ENCODE results near the gene TNFRSF14. TPM values are rescaled to one million over a fixed set of nuclear protein-coding genes. Genes with fewer than 3 reads are reported as not detected.
A peak's percentile ranks its signal among the peaks of the same experiment; 100 is the strongest.

Gene TNFRSF14
- total RNA-seq, 2 experiments from 2014 or later, result 15.7 to 18.5 TPM

DNA sequence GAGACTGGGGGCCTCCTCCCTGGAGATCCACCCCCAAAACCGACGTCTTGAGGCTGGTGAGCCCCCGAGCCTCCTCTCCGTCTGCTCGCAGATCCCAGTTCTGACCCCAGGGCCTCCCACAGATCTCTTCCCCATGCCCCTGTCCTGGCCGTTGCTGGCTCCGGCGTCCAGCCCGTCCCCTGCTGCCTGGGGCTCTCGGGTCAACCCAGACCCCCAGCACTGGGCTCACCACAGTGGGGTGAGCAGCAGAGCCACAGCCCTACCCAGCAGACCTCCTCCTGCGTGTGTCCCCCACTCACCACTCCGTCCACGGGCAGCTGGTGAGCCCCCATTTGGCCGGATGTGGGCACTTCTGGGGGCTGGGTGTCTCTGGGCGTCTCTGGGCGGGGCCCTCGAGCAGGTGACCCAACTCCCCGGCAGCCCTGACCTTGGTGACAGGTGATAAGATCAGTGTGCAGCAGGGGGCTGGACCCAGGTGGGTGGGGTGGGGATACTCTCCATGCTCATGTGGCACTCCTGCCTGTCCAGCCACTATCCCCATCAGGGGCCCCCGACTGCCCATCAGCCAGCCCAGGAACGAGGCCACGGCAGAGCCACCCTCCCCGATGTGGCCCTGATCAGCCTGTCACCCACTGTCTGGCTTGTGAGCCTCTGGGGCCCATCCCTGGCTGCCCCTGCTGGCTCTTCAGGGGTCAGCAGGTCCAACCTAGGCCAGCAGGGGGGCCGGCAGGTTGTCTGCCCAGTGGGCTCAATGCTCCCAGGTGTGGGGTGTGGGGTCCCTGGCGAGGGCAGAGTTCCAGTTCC, 709 bp downstream of the TNFRSF14 start:
- Histone ChIP-seq H3K4me2 (ENCODE audit: low read length) (peak overlapping the region; percentile 73), H3K9me3 (ENCODE audit: low read length) (no peaks in the 10 kb centered on the region), H3K27ac (ENCODE audit: low read depth, low read length, poor library complexity, severe bottlenecking) (peak overlapping the region; percentile 41), H2AFZ (ENCODE audit: low read length) (peak overlapping the region; percentile 77; the same call in 1 of the 2 replicates), H4K20me1 (ENCODE audit: insufficient read depth, low read length) (no peaks in the 10 kb centered on the region), H3K9me2 (ENCODE audit: insufficient read depth, low read length) (no peaks in the 10 kb centered on the region), H3K4me1 (ENCODE audit: insufficient read depth, low read length, poor library complexity, severe bottlenecking) (peaks cover 20% of the 10 kb centered on the region), H3K4me3 (ENCODE audit: low read depth, low read length, poor library complexity, severe bottlenecking) (peak overlapping the region; percentile 65), H3K79me2 (ENCODE audit: insufficient read depth, low read depth, low read length) (no peaks in the 10 kb centered on the region), H3K36me3 (ENCODE audit: insufficient read depth, low read length) (no peaks in the 10 kb centered on the region)
- no TSS peak for BruUV-seq (replicated peaks)
- DNase-seq (ENCODE audit: low spot score), result no peak
- ChIA-PET POLR2A (interaction anchor here (1.3 to 1.6 kb wide), 2 partner anchors 26 to 28 kb away, joined by 4 read pairs; no protein-coding TSS in a partner anchor), CTCF (ENCODE audit: unreplicated experiment) (no interaction called here)
- intact Hi-C loops (cut with micrococcal nuclease; ENCODE audit: unreplicated experiment), result loop anchor here (1.0 kb wide), 1 partner anchor 28 kb away; no protein-coding TSS in a partner anchor
- TF ChIP-seq EZH2phosphoT487 (IDR thresholded peaks at IDR 0.05; ENCODE audit: borderline replicate concordance, low read depth, low read length) (no peak), CTCF (conservative IDR thresholded peaks at IDR 0.05; ENCODE audit: low read length) (no peak)

- no peaks in the 10 kb centered on the region for H3K79me2 ChIP-seq (ENCODE audit: insufficient read depth, low read depth, low read length)
- no TSS peak for BruUV-seq (replicated peaks)
- H2AFZ ChIP-seq (ENCODE audit: low read length), result no peak overlapping the region
- TF ChIP-seq CTCF (conservative IDR thresholded peaks at IDR 0.05; ENCODE audit: low read length), result no peak
- no peak for TF ChIP-seq EZH2phosphoT487 (IDR thresholded peaks at IDR 0.05; ENCODE audit: borderline replicate concordance, low read depth, low read length)
- no peaks in the 10 kb centered on the region for H3K9me3 ChIP-seq (ENCODE audit: low read length)
- no peak overlapping the region for H3K4me3 ChIP-seq (ENCODE audit: low read depth, low read length, poor library complexity, severe bottlenecking)
- ChIA-PET CTCF (ENCODE audit: unreplicated experiment) (interaction anchor here (0.6 kb wide), 1 partner anchor 32 kb away, joined by 6 read pairs; the partner anchor contains the start of gene PANK4), POLR2A (no interaction called here)
- intact Hi-C loops (cut with micrococcal nuclease; ENCODE audit: unreplicated experiment), result no loop called here
- H3K9me2 ChIP-seq (ENCODE audit: insufficient read depth, low read length), result no peaks in the 10 kb centered on the region
- H3K36me3 ChIP-seq (ENCODE audit: insufficient read depth, low read length), result no peaks in the 10 kb centered on the region
- no peak overlapping the region for H3K4me2 ChIP-seq (ENCODE audit: low read length)
- peaks cover 20% of the 10 kb centered on the region for H3K4me1 ChIP-seq (ENCODE audit: insufficient read depth, low read length, poor library complexity, severe bottlenecking)
- DNase-seq (ENCODE audit: low spot score), result no peak
- H3K27ac ChIP-seq (ENCODE audit: low read depth, low read length, poor library complexity, severe bottlenecking), result no peak overlapping the region
- H4K20me1 ChIP-seq (ENCODE audit: insufficient read depth, low read length), result no peaks in the 10 kb centered on the region
These were observed 1.6 kb downstream of the TNFRSF14 start for GRCh38 chr1:2557482-2558400.
